ENCODE measurements around the gene ABCA2. TPM values are rescaled to one million over a fixed set of nuclear protein-coding genes. Genes with fewer than 3 reads are reported as not detected.

The ABCA2 gene
- 14.7 TPM for total RNA-seq

- Histone ChIP-seq H3K9me3 (ENCODE audit: low read depth, low read length) (no peaks in the 10 kb centered on the region), H3K27me3 (ENCODE audit: insufficient read depth, low read length) (no peaks in the 10 kb centered on the region), H3K4me3 (ENCODE audit: low read length) (peak within 1 kb of the TSS; percentile 43), H3K4me1 (ENCODE audit: insufficient read depth, low read length) (peaks cover 54% of the 10 kb centered on the region)
These were observed at the start of gene ABCA2 for GRCh38 chr9:137027369-137028262. Gene ABCA2, minus strand, starts transcription at chr9:137028237. Its CDS starts 97 bp downstream, at chr9:137028140.

GRCh38 chr9:137077010-137077747 is 49.1 kb upstream of the ABCA2 start, which contains the start of gene UAP1L1:
Gene UAP1L1, plus strand, starts transcription at chr9:137077517. Its CDS starts 16 bp downstream, at chr9:137077533.
- H3K4me1 ChIP-seq (ENCODE audit: insufficient read depth, low read length): peaks cover 57% of the 10 kb centered on the region
- no peaks in the 10 kb centered on the region for H3K27me3 ChIP-seq (ENCODE audit: insufficient read depth, low read length)
- H3K4me3 ChIP-seq (ENCODE audit: low read length): peak within 1 kb of the TSS; percentile 45
- H3K9me3 ChIP-seq (ENCODE audit: low read depth, low read length): no peaks in the 10 kb centered on the region

GRCh38 chr9:137076636-137077009 is 48.6 kb upstream of the ABCA2 start:
- H3K27me3 ChIP-seq (ENCODE audit: insufficient read depth, low read length): no peaks in the 10 kb centered on the region
- H3K4me3 ChIP-seq (ENCODE audit: low read length): peak overlapping the region; percentile 24
- H3K9me3 ChIP-seq (ENCODE audit: low read depth, low read length): no peaks in the 10 kb centered on the region
- peaks cover 62% of the 10 kb centered on the region for H3K4me1 ChIP-seq (ENCODE audit: insufficient read depth, low read length)

GRCh38 chr9:137075275-137075775 is 47.3 kb upstream of the ABCA2 start:
- Histone ChIP-seq H3K4me3 (ENCODE audit: low read length) (no peak overlapping the region), H3K4me1 (ENCODE audit: insufficient read depth, low read length) (peaks cover 74% of the 10 kb centered on the region), H3K9me3 (ENCODE audit: low read depth, low read length) (no peaks in the 10 kb centered on the region), H3K27me3 (ENCODE audit: insufficient read depth, low read length) (no peaks in the 10 kb centered on the region)

- Histone ChIP-seq H3K4me3 (ENCODE audit: low read length) (no peak overlapping the region), H3K27me3 (ENCODE audit: insufficient read depth, low read length) (no peaks in the 10 kb centered on the region), H3K9me3 (ENCODE audit: low read depth, low read length) (no peaks in the 10 kb centered on the region), H3K4me1 (ENCODE audit: insufficient read depth, low read length) (peaks cover 78% of the 10 kb centered on the region)
These were observed 46.7 kb upstream of the ABCA2 start for GRCh38 chr9:137074657-137075274.

GRCh38 chr9:137073992-137074399 is 46.0 kb upstream of the ABCA2 start:
- Histone ChIP-seq H3K27me3 (ENCODE audit: insufficient read depth, low read length) (no peaks in the 10 kb centered on the region), H3K4me3 (ENCODE audit: low read length) (no peak overlapping the region), H3K4me1 (ENCODE audit: insufficient read depth, low read length) (peaks cover 86% of the 10 kb centered on the region), H3K9me3 (ENCODE audit: low read depth, low read length) (no peaks in the 10 kb centered on the region)

GRCh38 chr9:137071282-137071681 is 43.2 kb upstream of the ABCA2 start:
- H3K27me3 ChIP-seq (ENCODE audit: insufficient read depth, low read length): no peaks in the 10 kb centered on the region
- peaks cover 88% of the 10 kb centered on the region for H3K4me1 ChIP-seq (ENCODE audit: insufficient read depth, low read length)
- no peaks in the 10 kb centered on the region for H3K9me3 ChIP-seq (ENCODE audit: low read depth, low read length)
- H3K4me3 ChIP-seq (ENCODE audit: low read length): no peak overlapping the region

GRCh38 chr9:137070906-137071275 is 42.9 kb upstream of the ABCA2 start:
- peaks cover 84% of the 10 kb centered on the region for H3K4me1 ChIP-seq (ENCODE audit: insufficient read depth, low read length)
- H3K27me3 ChIP-seq (ENCODE audit: insufficient read depth, low read length): no peaks in the 10 kb centered on the region
- peak overlapping the region; percentile 36 for H3K4me3 ChIP-seq (ENCODE audit: low read length)
- no peaks in the 10 kb centered on the region for H3K9me3 ChIP-seq (ENCODE audit: low read depth, low read length)

GRCh38 chr9:137070201-137070905 is 42.3 kb upstream of the ABCA2 start, which contains the start of gene SAPCD2:
Gene SAPCD2, minus strand, starts transcription at chr9:137070557. Its CDS starts 97 bp downstream, at chr9:137070460.
- no peaks in the 10 kb centered on the region for H3K27me3 ChIP-seq (ENCODE audit: insufficient read depth, low read length)
- H3K9me3 ChIP-seq (ENCODE audit: low read depth, low read length): no peaks in the 10 kb centered on the region
- peaks cover 79% of the 10 kb centered on the region for H3K4me1 ChIP-seq (ENCODE audit: insufficient read depth, low read length)
- H3K4me3 ChIP-seq (ENCODE audit: low read length): peak within 1 kb of the TSS; percentile 36

GRCh38 chr9:137069508-137070091 is 41.6 kb upstream of the ABCA2 start:
- Histone ChIP-seq H3K4me1 (ENCODE audit: insufficient read depth, low read length) (peaks cover 72% of the 10 kb centered on the region), H3K9me3 (ENCODE audit: low read depth, low read length) (no peaks in the 10 kb centered on the region), H3K27me3 (ENCODE audit: insufficient read depth, low read length) (no peaks in the 10 kb centered on the region), H3K4me3 (ENCODE audit: low read length) (no peak overlapping the region)

- no peaks in the 10 kb centered on the region for H3K27me3 ChIP-seq (ENCODE audit: insufficient read depth, low read length)
- no peaks in the 10 kb centered on the region for H3K9me3 ChIP-seq (ENCODE audit: low read depth, low read length)
- H3K4me3 ChIP-seq (ENCODE audit: low read length): no peak overlapping the region
- H3K4me1 ChIP-seq (ENCODE audit: insufficient read depth, low read length): peaks cover 64% of the 10 kb centered on the region
These were observed 40.8 kb upstream of the ABCA2 start for GRCh38 chr9:137068539-137069507.

- peaks cover 56% of the 10 kb centered on the region for H3K4me1 ChIP-seq (ENCODE audit: insufficient read depth, low read length)
- no peaks in the 10 kb centered on the region for H3K9me3 ChIP-seq (ENCODE audit: low read depth, low read length)
- H3K4me3 ChIP-seq (ENCODE audit: low read length): no peak overlapping the region
- no peaks in the 10 kb centered on the region for H3K27me3 ChIP-seq (ENCODE audit: insufficient read depth, low read length)
These were observed 40.0 kb upstream of the ABCA2 start for GRCh38 chr9:137067860-137068538.

Data from mononuclear cell (primary cell).